Activated effector memory CD4-positive, alpha-beta T cell treated with Interleukin-2 at 50 U/mL for 16 hours (primary cell): ENCODE data around the gene BCL2L11.

Experiments
- DNase-seq: peaks from one replicate; pipeline ENCODE4 v3.0.0-alpha.2; 2020

BCL2L11 gene

DNA sequence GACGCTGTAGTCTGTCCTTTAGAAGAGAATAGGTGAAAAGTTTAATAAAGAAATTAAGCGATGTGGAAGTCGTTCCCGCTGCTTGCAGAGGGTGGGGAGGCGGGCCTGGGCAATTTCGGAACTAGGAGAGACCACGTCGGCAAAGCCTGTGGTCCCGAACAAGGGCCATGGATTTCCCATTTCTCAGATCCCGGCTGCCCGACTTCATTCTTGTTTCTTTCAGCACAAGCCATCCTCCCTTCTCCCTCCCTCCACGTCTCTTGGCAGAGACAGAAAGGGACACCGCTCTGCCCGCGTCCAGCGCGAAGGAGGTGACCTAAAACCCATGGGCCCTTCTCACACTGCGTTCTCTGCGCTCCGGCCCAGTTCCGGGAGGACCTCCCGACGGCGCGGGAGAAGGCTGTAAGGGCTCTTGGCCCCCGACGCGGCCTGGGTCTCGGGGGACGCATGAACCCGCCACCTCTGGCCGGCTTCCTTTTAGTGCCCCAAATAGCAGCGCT, 2.2 kb upstream of the BCL2L11 start:
- peak; percentile 2 for DNase-seq

DNA sequence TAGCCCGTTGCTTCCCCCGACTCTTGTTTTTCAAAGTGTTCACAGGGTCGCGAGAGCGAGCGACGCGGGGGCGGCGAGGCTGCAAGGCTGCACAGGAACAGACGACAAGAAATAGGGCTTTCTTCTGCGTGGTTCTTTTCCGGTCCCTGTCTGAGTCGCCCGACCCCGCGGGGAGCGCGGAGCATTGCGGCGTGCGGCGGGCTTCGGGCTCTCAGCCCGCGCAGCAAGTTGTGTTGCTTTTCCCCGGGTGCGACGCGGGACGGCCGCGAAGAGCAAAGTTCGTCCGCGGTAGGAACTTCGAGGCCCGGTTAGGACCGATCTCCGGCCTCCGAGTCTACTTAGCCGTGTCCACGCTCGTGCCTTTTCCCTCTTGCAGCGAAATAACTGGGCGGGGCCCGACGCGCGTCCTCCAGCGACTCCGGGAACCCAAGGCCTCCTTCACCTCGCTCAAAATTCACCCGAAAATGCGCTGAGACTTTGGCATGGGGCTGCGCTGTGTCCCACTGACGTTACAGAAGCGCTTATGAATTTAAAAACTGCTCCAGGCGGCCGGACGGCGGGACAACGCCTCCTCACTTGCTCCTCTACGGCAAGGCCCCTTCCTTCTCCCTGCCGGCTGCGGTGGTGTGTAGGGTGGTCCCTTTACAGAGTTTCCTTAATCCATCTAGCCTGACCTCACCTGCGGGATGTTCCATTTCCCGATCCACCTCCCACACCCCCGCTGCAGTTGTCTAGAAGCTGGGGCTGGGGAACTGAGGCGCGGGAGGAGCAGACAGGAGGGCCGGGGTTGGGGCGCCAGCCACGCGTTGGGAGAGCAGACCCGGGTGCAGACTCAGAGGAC, 1.5 kb upstream of the BCL2L11 start:
- peak; percentile 27 for DNase-seq

DNA sequence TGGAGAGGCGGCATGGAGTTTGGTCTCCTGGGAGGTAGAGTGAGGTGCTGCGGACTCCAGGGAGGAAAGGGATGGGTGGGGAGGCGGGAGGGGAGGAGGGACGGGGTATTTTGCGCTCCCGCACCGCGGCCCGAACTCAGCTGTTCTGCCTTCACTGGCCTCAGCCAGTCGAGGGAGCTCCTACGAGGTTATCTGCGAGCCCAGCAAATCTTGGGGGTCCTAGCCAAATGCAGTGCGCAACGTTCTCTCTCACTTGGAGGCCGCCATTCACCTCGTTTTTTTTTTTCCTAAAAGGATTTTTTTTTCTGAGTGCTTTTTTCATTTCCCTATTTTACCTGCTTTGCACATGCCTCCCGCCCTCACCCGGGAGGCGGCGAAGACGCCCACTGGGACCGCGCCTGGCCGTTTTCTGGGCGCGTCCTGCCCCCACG, 877 bp upstream of the BCL2L11 start:
- DNase-seq, result no peak

DNA sequence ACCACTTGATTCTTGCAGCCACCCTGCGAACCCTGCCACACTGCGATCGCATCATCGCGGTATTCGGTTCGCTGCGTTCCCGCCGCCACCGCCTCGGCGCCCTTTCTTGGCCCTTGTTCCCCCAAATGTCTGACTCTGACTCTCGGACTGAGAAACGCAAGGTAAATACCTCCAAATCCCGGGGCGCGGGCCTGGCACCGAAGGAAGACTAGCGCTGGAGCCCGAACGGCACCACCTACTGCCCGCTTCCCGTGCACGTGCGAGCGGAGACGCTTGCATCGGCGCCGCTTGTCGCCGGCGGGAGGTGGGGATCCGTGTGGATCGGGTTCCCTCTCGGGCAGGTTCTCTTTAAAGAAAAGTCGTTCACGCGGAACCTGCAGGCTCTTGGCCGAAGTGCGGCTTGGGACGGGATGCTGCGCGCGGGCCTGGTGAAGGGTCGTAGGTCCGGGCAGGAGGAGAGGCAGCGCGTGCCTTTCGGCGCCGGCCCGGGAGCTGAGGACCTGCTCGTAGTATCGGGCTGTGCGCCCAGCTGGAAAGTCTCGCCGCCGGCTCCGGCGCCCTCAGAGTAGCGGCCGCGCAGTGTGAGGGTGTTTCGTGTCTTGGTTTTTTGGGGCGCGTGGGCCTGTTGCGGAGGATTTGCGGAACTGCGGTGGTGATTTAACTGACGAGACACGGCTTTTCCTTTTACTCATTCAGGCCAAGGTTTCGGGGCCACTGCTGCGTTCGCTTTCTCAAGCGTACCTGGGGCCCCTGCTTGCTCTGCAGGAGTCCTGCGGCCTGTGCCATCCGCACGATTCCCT, 514 bp downstream of the BCL2L11 start:
- DNase-seq, result peak; percentile 37

DNA sequence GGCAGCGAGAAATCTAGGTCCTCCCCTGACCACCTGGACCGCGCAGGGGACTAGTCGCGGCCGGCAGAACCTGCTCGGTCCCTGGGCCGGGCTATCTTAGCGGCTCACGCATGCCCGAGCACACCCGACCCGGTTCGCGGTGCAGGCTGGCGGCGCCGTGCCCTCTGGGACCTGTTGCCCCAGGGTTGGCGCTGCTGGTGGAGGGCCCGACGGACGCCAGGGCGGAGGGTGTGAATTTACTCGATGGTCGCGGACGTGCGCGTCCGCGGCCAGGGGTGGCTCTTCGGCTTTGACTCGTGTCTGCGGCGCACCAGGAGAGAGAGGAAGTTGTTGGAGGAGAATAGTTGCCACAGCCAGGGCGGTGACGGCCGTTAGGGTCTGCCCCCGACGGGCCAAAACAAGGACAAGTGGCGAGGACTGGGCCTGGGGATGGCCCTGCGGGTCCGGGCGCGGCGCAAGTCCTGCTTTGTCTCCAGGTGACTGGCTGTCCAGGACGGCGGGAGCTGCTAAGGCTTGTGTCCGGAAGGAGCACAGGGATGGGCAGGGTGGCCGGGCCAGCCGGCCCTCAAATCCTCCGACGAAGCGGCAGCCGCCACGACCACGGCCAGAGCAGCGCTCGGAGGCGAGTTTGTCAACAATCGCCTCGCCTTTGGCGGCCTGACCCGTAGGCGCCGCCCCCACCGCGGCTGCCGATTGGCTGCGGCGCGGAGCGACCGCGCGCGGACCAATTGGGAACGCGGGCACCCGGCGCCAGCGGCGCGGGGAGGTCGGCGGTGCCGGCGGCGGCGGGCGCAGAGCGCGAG, 1.3 kb downstream of the BCL2L11 start:
- peak; percentile 74 for DNase-seq

DNA sequence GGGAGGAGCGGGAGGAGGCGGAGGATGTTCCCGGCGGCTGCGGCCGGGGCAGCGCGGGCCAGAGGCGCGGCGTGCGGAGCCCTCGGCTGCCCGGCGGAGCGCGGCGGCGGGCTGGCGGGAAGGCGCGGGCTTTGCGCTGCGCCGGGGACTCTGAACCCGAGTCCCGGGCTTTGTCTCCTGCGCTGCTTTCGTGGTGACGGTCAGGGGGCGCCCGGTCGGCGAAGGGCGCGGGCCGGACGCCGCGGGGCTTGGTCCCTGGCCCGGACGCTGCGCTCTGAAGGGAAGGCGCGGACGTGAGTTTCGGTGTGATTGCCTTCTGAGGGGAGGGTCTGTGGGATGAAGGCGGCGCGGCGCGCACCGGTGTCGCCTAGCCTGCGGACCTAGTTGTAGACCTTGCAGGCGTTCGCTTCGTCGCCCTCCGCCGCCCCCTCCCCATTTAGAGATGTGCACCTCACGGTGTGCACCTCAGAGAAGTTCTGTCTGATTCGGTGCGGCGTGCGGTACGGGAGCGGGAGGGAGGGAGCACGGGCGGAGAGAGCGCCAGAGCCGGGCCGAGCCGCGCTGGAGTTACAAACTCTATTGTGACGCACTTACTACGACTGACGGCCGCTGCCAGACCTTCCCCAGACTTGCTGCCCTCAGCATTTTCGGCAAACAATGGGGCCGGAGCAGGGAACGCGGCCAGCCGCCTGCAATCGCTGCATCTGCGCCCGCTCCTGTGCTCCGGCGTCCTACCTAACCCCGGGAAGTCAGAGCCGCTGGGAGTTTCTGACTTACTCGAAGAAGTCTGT, 2.1 kb downstream of the BCL2L11 start:
- DNase-seq, result peak; percentile 13

DNA sequence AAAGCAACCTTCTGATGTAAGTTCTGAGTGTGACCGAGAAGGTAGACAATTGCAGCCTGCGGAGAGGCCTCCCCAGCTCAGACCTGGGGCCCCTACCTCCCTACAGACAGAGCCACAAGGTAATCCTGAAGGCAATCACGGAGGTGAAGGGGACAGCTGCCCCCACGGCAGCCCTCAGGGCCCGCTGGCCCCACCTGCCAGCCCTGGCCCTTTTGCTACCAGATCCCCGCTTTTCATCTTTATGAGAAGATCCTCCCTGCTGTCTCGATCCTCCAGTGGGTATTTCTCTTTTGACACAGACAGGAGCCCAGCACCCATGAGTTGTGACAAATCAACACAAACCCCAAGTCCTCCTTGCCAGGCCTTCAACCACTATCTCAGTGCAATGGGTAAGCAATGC, 3.0 kb downstream of the BCL2L11 start:
- DNase-seq, result no peak

DNA sequence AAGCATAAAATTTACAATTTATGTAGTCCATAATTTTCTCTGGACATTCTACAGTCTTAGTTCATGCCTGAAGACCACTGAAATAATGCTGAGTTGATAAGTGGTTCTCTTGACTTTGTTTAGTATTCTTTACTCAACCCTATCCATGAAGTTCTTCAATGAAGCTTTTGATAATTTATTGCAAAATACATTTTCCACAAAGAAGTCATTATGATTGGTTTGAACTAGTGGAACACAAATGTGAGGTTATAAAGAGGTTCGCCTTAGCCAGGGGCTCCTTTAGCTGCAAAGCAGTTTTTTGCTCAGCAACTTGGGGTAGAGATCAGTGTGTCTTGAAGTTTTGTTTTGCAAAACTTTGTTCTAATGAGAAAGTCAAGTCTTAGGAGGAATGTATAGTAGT, 5.9 kb downstream of the BCL2L11 start:
- DNase-seq, result no peak

DNA sequence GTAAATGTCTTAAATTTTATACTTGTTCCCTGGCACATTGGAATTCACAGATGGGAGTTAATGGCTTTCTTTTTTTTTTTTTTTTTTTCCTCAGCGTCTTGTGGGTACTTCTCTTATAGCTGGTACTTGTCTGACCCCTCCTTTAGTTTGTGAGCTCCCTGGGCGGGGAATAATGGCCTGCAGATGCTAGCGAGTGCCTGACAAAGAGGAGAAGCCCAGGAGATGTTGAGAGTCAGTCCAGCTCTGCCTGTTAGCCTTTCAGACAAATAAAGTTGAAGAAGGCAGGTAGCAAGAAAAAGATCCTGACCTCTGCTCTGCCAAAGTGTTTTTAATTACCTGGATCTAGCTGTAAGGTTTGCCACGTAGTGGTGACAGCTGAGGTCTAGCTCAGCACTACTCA, 6.6 kb downstream of the BCL2L11 start:
- DNase-seq, result no peak

DNA sequence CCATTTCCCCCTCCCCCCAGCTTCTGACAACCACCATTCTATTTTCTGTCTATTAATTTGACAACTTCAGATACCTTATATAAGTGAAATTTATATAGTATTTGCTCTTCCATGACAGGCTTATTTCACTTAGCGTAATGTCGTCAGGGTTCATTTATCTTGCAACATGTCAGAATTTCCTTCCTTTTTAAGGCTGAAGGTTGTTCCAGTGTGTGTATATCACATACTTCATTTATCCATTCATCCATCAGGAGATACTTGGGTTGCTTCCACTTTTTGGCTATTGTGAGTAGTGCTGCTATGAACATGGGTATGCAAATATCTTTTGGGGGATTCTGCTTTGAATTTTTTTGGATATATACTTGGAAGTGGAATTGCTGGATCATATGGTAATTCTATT, 7.4 kb downstream of the BCL2L11 start:
- DNase-seq, result no peak

DNA sequence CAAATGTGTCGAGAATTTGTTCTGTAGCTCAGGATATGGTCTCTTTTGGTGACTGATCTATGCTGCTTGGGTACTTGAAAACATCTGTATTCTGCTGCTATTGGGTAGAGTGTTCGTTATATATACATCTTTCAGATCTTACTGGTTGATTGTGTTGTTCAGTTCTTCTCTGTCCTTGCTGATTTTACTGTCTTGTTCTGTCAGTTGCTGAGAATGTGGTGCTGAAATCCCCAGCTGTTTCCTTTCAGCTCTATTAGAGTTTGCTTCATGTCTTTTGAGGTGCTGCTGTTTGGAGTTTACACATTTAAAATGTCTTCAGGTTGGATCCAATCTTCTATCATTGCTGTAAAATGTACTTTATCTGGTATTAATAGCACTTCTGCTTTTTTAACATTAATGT, 12.9 kb downstream of the BCL2L11 start:
- no peak for DNase-seq

DNA sequence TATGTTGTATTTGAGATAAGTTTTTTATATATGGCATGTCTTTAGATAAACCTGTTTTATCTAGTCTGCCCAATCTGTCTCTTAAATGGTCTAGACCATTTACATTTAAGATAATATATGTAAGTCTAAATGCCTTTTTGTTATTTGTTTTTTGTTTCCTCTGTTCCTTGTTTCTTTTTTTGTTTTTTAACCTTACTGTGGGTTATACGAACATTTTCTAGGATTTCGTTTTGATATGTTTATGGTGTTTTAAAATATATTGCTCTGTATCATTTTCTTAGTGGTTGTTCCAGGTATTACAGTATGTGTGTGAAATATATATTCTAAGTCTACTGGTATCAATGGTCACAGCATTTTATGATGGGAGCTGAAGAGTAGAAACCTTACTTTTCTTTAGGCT, 13.3 kb downstream of the BCL2L11 start:
- DNase-seq, result no peak

DNA sequence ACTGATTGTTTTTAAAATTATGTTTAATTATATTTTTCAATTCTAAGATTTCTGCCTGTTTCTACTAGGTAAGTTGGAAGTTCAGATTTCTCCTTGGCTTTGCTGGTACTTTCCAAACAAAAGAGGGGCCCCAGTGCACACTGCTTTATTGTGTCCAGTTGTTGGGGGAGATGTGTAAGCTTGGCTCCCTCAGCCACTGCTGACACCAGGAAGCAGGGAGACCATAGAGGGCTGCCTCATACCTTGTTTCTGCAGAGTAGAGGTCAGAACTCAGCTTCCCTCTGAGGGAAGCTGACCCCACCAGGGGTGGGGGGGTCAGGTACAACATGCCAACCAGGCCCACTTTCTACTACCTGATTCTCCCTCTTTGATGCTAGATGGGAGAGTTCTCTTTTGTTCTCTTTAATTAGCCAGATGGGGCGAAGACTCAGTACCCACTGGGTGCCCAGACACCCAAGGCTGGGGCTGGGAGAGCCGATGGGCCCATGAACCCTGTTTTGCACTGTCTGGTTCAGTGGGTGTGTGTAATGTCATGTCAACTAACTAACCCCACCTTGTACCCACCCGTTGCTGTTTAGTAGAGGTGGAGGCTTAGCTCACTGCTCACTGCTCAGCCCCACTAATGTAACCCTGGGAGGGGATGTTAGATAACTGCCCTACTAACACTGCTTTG, 14.7 kb downstream of the BCL2L11 start:
- DNase-seq, result no peak

DNA sequence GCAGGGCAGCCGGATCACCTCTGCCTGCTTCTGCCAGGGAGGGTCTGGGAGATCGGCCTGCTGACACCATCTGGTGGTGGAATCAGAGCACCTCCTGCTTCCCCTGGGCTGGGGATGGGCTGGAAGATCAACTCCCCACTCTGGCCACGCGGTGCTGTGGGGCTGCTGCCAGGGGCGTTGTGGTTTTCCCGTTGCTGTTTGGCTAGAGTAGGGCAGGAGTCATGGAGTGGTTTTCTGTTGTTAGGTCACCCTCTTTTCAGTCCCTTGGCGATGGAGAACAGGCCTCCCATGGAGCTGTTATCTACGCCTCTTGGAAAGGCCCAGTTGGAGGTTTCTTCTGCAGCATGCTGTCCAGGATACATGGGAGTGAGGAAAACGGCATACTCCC, 15.2 kb downstream of the BCL2L11 start:
- DNase-seq, result no peak

DNA sequence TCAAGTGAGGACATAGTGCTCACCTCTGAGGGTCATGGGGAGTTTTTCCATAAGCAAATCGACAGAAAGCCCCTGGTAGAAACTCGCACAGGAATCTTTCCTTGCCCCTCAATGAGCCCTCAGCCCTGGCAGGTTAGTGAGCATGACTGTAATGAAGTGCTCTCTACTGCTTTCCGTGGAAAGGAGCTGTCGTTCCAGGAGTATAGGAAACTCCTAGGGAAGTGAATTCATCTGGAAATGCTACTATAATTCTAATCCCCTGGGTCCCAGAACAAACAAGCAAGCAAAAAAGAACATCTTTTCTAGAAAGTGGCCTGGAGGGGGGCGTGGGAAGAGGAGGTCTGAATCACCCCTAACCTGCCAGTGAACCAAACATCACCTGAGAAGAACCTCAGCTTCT, 18.1 kb downstream of the BCL2L11 start:
- DNase-seq, result no peak

DNA sequence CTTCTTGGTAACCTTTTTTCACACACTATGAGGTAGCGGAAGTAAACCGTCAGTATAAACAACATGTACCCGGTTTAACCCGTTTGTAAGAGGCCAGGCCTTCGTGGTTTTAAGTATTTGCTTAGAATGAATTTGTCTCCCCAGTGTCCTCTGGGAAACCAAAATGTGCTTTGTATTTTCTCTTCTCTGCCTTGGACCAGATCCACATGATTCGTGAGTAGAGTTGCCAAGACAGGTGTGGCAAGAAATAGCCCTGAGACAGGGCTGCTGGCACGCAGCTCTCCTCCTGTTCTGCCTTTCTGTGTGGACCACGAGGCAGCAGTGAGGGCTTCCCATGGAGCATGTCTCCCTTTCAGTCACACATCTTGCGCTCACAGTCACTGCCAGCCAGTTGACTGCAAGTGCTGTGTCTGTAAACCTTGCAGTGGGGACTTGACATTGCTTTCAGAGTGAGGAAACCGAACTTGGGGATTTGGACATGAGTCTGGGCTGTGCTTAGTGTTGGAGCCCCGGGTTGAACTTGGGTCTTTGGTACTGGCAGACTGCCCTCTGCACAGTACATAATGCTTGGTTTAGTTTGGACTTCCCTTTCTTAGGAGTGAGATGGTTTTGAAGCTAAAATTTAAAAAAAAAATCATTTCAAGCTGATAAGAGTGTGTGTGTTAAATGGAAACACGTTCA, 19.1 kb downstream of the BCL2L11 start:
- no peak for DNase-seq

DNA sequence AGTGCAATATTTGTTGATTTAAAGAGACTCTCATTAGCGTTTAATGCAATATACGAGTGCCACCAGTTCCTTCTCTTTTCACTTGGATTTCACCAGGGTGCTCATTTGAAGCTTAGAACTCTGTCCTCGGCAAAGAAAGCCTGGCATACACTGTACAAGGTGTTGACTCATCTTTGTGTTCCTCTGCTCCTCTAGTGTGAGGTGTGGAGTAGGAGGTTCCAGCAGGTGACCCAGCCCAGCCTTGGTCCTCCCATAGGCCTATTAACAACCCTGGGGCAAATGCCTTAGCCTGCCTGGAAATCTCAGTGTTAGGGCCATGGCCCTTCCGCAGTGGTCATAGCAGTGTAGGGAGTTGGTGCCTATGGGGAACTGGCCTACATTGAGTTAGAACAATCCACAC, 20.1 kb downstream of the BCL2L11 start:
- no peak for DNase-seq

DNA sequence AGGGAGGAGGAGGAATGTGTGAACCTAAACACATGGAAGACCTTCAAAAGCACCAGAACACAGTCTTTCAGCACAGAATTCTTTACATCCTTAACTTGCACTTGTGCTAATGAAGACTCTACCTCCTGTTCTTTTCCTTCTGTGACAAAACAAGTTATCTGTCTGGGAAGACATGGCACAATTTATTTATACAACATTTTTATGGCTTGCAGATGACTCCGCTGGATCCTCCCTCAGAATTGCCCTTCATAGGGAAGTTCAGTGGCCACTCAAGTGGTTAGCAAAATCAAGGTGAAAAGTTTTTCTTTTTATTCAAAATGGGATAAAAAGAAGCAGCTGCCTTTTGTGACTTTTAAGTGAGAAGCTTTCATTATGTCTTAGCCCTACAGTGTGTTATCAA, 21.4 kb downstream of the BCL2L11 start:
- no peak for DNase-seq

DNA sequence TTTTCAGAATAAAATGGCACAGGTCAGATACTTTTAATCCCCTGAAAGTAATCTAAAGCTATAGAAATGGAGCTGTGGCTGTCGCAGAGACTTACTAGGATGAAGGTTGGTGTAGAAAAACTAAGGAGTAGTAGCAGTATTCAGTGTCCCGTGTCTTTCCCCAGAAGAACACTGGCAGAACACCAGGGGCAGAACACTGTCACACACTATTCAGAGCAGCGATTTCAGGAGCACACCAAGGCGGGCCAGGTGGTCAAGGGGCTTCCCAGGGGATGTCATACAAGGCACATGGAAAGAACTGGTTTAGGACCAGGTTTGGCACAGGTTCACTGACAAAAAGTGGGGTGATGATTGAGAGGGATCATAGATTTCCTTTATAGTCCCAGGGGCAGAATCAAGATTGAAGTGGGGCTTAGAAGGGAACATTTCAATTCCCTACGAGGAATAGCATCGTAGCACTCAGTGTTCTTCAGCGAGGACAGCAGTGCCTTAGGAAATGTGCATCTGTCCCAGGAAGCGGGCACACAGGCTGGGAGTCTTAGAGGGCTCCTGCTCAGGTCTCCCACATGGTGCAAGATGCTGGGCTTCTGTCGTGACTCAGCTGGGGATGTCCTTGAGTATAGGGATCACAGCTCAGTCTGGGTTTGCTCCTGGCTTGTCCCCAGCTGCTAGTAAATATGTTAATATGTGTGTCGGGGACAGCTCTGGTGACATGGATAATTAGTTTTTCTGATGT, 22.6 kb downstream of the BCL2L11 start:
- no peak for DNase-seq

DNA sequence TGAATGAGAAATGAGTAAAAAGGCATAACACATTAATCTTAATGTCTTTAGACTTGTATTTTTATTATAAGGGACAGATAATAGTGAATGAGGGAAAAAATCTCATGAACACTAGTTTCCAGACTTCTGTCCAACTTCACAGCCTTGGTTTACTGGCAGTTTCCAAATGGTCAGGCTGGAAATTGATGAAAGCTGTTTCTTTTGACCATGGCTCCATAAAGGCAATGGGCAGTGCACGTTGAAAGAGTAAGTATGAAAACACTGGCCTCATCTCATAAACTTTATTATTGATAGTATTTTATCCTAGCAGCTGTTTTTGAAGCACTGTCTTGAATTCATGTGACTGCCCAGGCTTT, 23.1 kb downstream of the BCL2L11 start:
- no peak for DNase-seq
